Activated T-helper 1 cell treated with anti-CD3 and anti-CD28 coated beads, Interleukin-2, amount 50 U/mL, for 16 hours (primary cell): ENCODE data around the gene SHF.
A peak's percentile ranks its signal among the peaks of the same experiment; 100 is the strongest.

Experiments used
- DNase-seq, 2 donors: peaks; one replicate each; pipeline ENCODE4 v3.0.0-alpha.2; 2020; ENCODE audit warnings: low read depth in 1 of 2, low spot score in 1 of 2

Gene SHF

DNA sequence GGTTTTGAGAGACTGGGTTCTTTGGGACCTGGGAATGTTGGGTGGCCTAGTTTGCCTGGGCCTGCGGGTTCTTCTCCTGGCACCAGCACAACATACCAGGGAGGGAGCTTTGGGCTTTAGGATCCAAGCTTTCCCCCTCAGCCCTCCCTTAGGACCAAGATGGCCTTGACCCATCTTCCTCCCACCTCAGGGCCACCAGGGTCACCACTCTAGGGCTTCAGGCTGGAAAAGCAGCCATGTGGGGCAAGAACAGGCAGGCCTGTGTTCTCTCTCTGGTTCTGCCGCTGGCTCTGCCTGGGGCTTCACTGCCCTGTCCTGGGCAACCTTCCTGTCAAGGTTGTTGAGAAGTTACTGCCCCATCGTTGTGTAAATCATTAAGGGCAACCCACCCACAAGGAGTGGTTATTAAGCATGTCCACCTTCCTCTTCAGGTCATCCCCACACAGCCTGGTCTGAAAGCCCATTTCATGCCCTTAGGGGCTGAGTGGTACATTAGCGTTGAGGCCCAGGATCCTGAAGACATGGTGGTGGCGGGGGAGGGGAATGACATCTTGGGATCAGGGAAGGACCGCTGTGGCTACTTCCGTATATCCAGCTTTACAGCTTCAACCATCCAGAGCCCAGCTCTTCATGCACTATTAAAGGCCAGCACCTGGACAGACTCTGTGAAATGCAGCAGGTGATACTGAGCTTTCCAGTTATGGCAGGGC, 57.3 kb downstream of the SHF start:
- DNase-seq: no peak

DNA sequence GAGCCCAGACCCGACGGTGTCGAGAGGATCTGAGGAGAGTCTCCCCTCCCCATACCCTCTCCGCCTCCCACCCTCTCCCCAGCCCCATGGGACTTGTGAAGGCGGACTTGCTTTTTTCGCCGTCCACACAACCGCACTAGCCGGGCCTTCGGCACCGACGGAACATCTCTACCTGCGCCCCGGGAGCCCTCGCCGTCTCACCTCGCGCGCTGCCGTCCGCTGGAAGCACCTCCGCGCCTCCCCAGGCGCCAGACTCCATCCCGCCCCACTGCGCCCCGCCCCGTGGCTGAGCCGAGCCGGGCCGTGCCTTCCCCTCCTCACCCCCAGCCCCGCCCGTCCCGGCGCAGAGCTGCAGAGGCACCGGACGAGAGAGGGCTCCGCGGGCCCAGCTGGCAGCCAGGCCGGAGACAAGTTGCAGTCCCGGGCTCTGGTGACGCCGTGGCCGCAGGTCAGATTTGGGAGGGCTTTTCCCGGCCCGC, 58.1 kb downstream of the SHF start, which contains the start of the genes DUOX1 and DUOXA1:
TSS of gene DUOX1 (plus strand) at position 344 of the 479 bp plus-strand sequence. CDS start 1,973 bp downstream, outside the sequence.
TSS of gene DUOXA1 (minus strand) at position 229 of the 479 bp plus-strand sequence. CDS start 6,865 bp downstream, outside the sequence.
- DNase-seq: peak in 1 of 2 donors; percentile 17

DNA sequence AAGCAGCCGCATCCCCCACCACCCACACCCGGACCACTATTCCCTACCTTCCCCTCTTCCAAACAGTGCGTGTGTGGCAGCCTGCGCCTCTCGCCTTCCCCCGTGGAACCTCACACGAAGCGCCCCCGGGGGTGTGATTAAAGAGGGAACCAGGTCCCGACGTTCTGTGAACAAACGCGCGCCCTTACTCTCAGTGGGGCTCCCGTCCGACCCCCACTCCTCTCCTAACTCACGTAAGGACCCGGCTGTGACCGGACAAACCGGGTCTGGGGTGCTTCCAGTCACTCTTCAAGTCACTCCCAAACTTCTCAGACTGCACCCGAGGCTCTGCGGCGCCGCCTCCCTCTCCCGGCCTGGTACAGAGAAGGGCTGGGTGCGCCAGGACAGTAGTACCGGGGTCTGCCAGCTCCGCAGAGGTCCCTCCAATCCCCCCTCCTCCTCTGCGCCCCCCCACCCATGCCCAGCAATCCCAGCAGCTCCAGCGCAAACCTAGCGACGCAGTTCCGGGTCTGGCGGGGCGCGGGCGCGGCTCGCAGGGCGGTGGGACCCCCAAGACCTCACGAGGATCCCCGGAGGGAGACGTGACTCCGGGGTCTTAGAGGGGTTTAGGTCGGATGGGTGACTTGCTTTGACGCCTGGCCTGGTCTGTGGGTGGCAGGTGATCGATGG, 58.7 kb downstream of the SHF start:
- DNase-seq: no peak

DNA sequence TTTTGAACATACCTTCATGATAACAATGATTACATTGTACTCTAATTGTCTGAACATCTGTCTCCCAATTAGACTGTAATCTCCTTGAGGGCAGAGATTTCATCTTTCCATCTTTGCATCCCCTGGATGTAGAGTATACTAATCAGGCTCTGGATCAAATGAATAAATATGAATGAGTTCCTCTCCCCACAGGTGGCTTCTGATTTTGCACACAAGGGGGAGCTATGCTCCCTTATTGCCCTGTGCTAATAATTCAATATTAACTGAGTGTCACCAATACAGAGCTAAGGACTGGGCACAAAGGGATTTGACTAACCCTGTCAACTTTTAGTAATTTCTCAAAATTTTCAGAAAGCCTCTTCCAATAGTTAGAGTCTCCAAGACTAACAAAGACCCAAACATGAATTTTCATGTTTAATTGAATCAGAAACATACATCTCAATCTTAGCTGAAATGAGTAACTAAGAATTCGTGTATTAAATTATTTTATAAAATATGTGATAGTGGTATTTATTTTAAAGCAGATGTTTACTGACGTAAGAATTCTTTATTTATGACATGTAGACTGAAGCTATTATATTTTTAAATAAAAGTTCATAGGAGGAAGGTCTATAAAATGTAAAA, 61.1 kb downstream of the SHF start:
- no peak for DNase-seq

DNA sequence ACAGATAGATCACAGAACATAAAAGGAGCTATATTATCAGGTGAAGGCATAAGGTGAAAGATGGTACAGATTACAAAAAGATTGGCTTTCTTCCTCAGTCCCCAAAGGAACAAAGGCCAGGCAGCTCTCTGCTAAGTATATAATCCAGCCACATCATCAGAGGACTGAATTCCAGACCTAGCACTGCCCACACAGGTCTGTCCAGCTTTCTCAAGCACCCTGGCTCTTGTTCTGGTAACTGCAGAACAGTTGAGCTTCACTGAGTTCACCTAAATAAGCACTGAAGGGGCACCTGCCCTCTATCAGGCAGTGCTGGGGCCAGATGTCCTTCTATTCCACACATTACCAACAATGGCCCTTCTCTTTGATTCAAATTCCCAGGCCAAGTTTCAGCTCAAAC, 64.4 kb downstream of the SHF start:
- DNase-seq: no peak

- no peak for DNase-seq
Observed at GRCh38 chr15:45122719-45123118, 65.0 kb downstream of the SHF start.

DNA sequence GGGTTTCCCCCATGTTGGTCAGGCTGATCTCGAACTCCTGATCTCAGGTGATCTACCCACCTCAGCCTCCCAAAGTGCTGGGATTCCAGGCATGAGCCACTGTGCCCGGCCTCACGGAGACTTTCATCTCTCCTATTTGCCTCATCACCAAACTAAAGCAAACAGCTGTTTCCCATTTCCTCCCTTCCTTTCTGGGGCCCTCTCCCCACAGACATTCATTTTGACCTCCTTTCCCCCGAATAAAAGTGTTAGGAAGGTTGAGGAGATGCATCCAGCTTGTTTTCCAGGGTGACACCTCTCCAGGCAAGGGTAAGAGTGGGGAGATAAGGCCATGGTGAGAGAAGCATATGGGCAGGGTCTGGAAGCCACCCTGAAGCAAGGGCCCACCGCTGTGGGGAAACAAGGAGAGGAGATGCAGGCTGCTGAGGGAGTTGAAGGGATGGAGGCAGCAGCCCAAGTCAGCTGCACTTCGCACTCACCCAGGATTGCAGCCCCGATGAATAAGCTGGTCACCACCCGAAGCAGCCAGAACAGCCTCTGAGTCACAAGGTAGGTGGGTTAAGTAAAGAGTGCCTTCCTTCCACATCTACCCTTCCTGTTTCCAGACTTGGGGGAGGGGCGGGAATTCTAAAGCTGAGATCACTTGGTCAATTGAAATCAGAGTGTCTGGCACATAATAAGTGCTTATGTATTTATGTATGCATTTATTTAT, 65.9 kb downstream of the SHF start:
- no peak for DNase-seq

DNA sequence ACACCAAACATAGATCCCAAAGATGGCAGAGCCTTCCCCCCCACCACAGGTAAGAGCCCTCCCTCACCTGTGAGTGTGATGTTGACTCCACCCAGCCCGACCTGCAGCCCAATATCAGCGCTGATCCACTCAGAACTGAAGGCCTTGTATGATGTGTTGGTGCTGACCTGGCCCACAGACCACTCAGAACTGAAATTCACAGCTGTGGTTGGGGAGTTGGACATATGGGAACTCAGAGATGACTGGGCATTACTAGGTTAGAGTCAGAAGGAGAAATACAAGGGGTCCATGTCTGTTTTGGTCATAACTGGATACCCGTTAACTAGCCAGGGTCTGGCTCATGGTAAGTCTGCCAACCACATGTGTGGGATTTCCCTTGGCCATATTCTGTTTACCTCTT, 66.7 kb downstream of the SHF start:
- no peak for DNase-seq

GRCh38 chr15:45120081-45120972, 67.4 kb downstream of the SHF start:
- no peak for DNase-seq

DNA sequence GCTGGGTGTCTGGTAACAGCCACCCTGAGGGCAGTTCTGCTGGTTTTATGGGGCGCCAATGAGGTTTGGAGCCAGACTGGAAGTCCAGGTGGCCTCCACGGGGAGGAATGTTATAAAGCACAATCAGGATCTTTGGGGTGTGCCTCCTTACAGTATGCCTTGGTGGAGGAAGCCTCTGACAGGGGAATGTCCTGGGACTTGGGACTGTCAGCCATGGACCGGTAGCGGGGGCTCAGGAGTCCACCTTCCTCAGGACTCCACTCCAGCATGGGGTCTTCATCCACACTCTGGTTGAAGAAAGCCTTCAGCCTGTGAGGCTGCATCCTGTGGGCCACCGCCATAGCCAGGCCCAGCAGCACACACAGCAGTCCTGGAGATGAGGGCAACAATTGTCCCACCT, 68.8 kb downstream of the SHF start:
- DNase-seq: no peak

GRCh38 chr15:45118131-45118588, 69.6 kb downstream of the SHF start:
- peak; percentile 58 to 71 for DNase-seq

GRCh38 chr15:45117308-45118130, 70.2 kb downstream of the SHF start:
- DNase-seq: no peak
